MCF 10A (cell line): ENCODE measurements around the gene C4orf50. TPM values are rescaled to one million over a fixed set of nuclear protein-coding genes. Genes with fewer than 3 reads are reported as not detected.
"Not testable (repeated sequence)": the region's sequence is repeated elsewhere in the genome, so short reads cannot be mapped to it uniquely, and the experiment has no call there.

Source experiments
- BruUV-seq: library from RNA; stranded (reverse); fragments of 400-500 nt; replicated peaks from 2 replicates; lab custom pipeline; 2021; lab: Mats Ljungman, UMichigan
- CTCF ChIA-PET: fragments of 300-600 bp; sonication (Branson Sonifier 250); formaldehyde crosslinking; extraction: SDS; loops from one replicate; lab custom pipeline; 2021; ENCODE audit warnings: antibody characterized with exemption, inconsistent platforms; lab: Yijun Ruan, JAX
- POLR2A ChIA-PET: fragments of 300-600, 350-650 bp; sonication (Branson Sonifier 250); formaldehyde crosslinking; extraction: SDS; loops from one replicate; lab custom pipeline; 2020; ENCODE audit warnings: antibody characterized with exemption, inconsistent platforms; lab: Yijun Ruan, JAX
- DNase-seq: peaks from one replicate; pipeline ENCODE4 v3.0.0-alpha.2; 2018; ENCODE audit not compliant: unreplicated experiment
- H3K27ac Mint-ChIP-seq: one replicate; pipeline ENCODE4 v1.8.0; 2022; ENCODE audit warnings: mild to moderate bottlenecking, low read depth, mixed read lengths; ENCODE audit not compliant: unreplicated experiment
- H3K27me3 Mint-ChIP-seq: one replicate; pipeline ENCODE4 v1.8.0; 2022; ENCODE audit warnings: mixed read lengths; ENCODE audit not compliant: insufficient read depth, unreplicated experiment
- H3K36me3 Mint-ChIP-seq: one replicate; pipeline ENCODE4 v1.8.0; 2022; ENCODE audit warnings: mild to moderate bottlenecking, moderate library complexity, mixed read lengths; ENCODE audit not compliant: insufficient read depth, unreplicated experiment
- H3K4me1 Mint-ChIP-seq: one replicate; pipeline ENCODE4 v1.8.0; 2022; ENCODE audit warnings: mixed read lengths; ENCODE audit not compliant: insufficient read depth, unreplicated experiment
- H3K4me3 Mint-ChIP-seq: one replicate; pipeline ENCODE4 v1.8.0; 2022; ENCODE audit warnings: mild to moderate bottlenecking, moderate library complexity, mixed read lengths; ENCODE audit not compliant: unreplicated experiment
- H3K9me3 Mint-ChIP-seq: one replicate; pipeline ENCODE4 v1.8.0; 2022; ENCODE audit warnings: mixed read lengths; ENCODE audit not compliant: unreplicated experiment
- intact Hi-C: fragments of 100-400 bp; cut with micrococcal nuclease; formaldehyde crosslinking; loops from 2 replicates; pipeline ENCODE4 v1.14.1; 2022
- total RNA-seq: library from RNA; stranded (reverse); gene quantifications from 2 replicates; pipeline ENCODE4 v1.2.3, GENCODE V29; 2022
- TF ChIP-seq, protein P1 (sequence below): fragments of 200-600 bp; IDR thresholded peaks from one replicate; pipeline ENCODE4 v1.8.0; 2022; ENCODE audit warnings: antibody characterized with exemption, mild to moderate bottlenecking; ENCODE audit not compliant: unreplicated experiment

C4orf50 gene
- total RNA-seq, 1 experiment from 2014 or later, result not detected

DNA sequence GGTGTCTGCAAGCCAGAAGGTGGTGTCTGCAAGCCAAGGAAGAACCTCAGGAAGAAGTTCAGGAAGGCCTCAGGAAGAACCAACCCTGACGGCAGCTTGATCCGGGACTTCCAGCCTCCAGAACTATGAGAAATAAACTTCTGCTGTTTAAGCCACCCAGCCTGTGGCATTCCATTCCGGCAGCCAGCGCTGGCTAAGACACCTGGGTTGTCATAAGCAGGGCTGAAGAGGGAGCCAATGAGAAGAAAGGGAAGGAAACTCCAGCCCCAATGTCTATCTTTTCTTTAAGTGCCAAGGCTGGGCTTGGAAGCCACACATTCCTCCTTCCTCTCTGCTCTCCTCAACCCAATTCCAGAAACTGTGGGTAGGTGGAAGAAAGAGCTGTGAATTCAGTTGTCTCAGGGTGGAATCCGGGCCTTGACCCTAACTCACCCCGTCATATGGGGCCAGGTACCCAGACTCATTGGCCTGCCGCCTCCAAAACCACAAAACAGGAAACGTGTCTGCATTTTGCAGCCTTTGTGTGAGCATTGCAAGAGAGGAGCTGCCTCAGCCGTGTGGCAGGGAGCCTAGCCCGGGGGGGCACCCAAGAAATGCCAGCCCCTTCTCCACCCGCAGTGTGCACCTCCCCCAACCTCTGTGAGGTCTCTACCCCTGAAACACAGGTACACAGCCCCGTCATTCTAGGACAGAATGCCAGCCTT is 152.2 kb downstream of the C4orf50 start:
- no peak overlapping the region for H3K27ac Mint-ChIP-seq
- TF ChIP-seq, protein P1, sequence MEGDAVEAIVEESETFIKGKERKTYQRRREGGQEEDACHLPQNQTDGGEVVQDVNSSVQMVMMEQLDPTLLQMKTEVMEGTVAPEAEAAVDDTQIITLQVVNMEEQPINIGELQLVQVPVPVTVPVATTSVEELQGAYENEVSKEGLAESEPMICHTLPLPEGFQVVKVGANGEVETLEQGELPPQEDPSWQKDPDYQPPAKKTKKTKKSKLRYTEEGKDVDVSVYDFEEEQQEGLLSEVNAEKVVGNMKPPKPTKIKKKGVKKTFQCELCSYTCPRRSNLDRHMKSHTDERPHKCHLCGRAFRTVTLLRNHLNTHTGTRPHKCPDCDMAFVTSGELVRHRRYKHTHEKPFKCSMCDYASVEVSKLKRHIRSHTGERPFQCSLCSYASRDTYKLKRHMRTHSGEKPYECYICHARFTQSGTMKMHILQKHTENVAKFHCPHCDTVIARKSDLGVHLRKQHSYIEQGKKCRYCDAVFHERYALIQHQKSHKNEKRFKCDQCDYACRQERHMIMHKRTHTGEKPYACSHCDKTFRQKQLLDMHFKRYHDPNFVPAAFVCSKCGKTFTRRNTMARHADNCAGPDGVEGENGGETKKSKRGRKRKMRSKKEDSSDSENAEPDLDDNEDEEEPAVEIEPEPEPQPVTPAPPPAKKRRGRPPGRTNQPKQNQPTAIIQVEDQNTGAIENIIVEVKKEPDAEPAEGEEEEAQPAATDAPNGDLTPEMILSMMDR, result no peak
- H3K4me3 Mint-ChIP-seq, result no peak overlapping the region
- no peaks in the 10 kb centered on the region for H3K36me3 Mint-ChIP-seq
- H3K4me1 Mint-ChIP-seq, result no peaks in the 10 kb centered on the region
- DNase-seq, result no peak
- intact Hi-C loops, result no loop called here
- BruUV-seq, result no TSS peak
- ChIA-PET CTCF (no interaction called here), POLR2A (no interaction called here)
- no peaks in the 10 kb centered on the region for H3K9me3 Mint-ChIP-seq
- no peaks in the 10 kb centered on the region for H3K27me3 Mint-ChIP-seq

DNA sequence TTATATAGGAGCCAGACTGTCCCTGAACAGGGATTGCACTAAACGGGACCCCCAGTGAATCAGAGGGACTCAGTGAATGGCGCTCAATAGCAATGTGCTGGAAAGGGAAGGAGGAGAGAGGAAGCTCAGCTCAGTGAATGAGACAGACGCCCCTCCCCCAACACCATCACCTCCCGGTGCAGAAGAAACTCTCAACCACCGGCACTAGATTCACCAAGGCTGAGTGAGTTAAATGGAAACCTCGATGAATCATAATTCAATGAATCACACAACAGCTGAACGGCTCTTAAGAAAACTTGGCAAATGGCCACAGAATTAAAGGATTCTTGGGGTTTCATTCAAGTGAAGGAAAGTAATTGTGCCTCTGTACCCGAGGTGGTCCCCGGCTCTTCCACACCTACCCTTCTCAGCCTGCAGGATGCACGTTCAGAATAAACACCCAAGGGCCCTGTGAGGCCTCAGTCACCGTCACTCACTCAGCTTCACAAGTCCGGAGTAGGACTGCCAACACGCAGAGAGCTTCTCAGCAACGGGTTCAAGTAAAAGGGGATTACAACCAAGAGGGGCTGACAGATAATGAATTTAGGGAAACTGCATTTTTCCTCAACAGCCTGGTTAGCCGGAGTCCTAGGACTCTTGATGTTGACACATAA is 154.6 kb downstream of the C4orf50 start:
- no TSS peak for BruUV-seq
- POLR2A ChIA-PET, result interaction anchor here (0.9 kb wide), 1 partner anchor 43 kb away, joined by 3 read pairs; no protein-coding TSS in a partner anchor
- intact Hi-C loops, result no loop called here
- no peak overlapping the region for H3K27ac Mint-ChIP-seq
- H3K4me3 Mint-ChIP-seq, result no peak overlapping the region
- CTCF ChIA-PET, result interaction anchor here (0.9 to 1.1 kb wide), 2 partner anchors 100 to 123 kb away, joined by 3 to 5 read pairs; no protein-coding TSS in a partner anchor
- H3K9me3 Mint-ChIP-seq, result no peaks in the 10 kb centered on the region
- H3K27me3 Mint-ChIP-seq, result no peaks in the 10 kb centered on the region
- DNase-seq, result peak; percentile 86
- H3K4me1 Mint-ChIP-seq, result no peaks in the 10 kb centered on the region
- TF ChIP-seq, protein P1, result no peak
- no peaks in the 10 kb centered on the region for H3K36me3 Mint-ChIP-seq

DNA sequence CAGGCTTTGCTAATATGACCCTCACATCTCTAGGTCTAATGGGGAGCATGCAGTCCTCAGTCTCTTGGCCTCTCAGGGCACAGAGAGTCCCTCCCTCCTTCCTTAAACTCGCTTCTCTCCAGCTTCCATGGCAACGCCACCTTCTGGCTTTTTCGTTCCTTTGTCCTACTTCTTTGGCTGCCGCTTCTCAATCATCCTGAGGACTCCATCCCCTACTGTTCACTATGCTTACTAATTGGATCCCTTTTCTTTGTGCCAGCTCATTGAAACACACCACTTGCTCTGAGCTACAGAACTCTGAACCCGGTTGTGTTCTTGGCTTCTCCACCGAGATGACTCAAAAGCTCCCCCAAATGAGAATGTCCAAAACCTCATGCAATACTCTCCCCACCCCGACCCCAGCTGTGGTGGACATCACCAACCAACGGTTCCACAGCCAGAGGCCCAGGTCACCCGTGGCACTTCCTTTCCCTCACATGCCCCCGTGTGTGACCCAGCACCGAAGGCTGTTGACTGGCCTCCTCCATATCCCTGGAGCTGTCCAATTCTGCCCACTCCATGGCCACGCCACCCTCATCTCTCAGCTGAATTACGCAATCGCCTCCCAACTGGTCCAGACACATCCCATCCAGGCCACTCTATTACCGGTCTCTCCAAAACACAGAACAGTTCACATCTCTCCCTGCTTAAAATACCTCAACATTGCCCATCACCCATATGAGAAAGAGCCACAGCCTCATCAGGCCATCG is 160.0 kb downstream of the C4orf50 start:
- intact Hi-C loops, result no loop called here
- no peak overlapping the region for H3K27ac Mint-ChIP-seq
- TF ChIP-seq, protein P1, result no peak
- no peak overlapping the region for H3K4me3 Mint-ChIP-seq
- no peaks in the 10 kb centered on the region for H3K36me3 Mint-ChIP-seq
- H3K4me1 Mint-ChIP-seq, result no peaks in the 10 kb centered on the region
- no peaks in the 10 kb centered on the region for H3K27me3 Mint-ChIP-seq
- DNase-seq, result no peak
- CTCF ChIA-PET, result no interaction called here
- POLR2A ChIA-PET, result interaction anchor here (0.9 kb wide), 1 partner anchor 10 kb away, joined by 3 read pairs; no protein-coding TSS in a partner anchor
- no TSS peak for BruUV-seq
- no peaks in the 10 kb centered on the region for H3K9me3 Mint-ChIP-seq

DNA sequence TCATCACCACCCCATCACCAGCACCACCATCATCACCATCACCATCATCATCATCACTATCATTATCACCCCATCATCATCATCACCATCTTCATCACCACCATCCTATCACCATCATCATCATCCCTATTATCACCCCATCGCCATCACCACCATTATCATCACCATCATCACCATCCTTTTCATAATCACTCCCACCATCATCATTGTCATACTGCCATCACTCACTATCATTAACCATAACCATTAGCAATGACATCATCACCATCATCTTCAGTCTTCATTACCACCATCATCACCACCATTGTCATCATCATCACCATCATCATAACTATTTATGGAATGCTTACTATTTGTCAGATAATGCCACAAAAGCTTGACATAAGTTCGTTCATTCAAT is 161.0 kb downstream of the C4orf50 start:
- CTCF ChIA-PET, result no interaction called here
- Mint-ChIP-seq H3K27ac (no peak overlapping the region), H3K27me3 (no peaks in the 10 kb centered on the region), H3K36me3 (no peaks in the 10 kb centered on the region), H3K9me3 (no peaks in the 10 kb centered on the region), H3K4me1 (no peaks in the 10 kb centered on the region), H3K4me3 (no peak overlapping the region)
- intact Hi-C loops, result no loop called here
- POLR2A ChIA-PET, result interaction anchor here (0.7 kb wide), 1 partner anchor 177 kb away, joined by 4 read pairs; no protein-coding TSS in a partner anchor
- BruUV-seq, result no TSS peak
- TF ChIP-seq, protein P1, result no peak
- DNase-seq, result no peak

DNA sequence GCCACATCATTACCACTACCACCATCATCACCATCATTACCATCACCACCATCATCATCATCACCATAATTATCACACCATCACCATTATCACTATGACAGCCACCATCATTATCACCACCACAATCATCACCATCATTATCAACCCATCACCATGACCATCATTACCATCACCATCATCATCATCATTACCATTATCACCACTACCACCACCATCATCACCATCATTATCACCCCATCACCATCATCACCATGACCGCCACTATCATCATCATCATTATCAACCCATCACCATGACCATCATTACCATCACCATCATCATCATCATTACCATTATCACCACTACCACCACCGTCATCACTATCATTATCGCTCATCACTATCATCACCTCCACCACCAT is 161.9 kb downstream of the C4orf50 start:
- not testable (repeated sequence) for H3K4me3 Mint-ChIP-seq

More for the DNA sequence above, 161.9 kb downstream of the C4orf50 start:
- POLR2A ChIA-PET, H3K27ac Mint-ChIP-seq, intact Hi-C loops, BruUV-seq, H3K36me3 Mint-ChIP-seq, DNase-seq, H3K27me3 Mint-ChIP-seq, CTCF ChIA-PET, H3K4me1 Mint-ChIP-seq, H3K9me3 Mint-ChIP-seq: not testable (repeated sequence)
